Measurements from ENCODE around the gene ITPKC.
A peak's percentile ranks its signal among the peaks of the same experiment; 100 is the strongest.

ITPKC gene

DNA sequence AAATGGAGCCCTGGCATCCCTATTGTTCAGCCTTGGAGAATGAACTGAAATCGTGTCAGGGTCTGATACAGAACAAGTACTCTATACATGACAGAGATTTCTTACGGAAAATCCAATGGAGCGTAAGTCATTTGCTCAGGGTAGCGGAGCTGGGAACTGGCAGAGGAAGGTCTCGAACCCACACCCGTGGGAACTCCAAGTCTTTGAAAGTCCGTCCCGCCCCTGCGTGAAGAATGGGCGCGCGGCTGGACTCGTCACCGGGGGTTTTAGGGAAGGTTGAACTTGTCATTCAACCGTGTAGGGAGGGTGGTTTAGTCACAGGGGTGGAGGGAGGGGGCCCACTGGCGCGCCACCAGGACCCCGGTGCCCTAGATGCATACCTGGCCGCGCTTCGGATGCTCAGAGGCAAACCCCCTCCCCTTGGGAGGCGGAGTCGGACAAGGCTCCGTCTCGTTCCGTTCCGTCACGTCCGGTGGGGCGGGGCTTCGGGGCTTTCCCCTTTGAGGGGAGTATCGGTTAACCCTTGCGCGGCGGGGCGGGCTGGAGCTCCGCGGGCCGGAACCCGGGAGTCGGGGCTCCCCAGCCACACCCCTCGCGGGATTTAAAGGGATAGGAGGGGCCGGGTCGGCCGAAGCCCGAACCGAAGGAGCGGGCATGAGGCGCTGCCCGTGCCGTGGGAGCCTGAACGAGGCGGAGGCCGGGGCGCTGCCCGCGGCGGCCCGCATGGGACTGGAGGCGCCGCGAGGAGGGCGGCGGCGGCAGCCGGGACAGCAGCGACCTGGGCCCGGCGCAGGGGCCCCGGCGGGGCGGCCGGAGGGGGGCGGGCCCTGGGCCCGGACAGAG, at the start of gene ITPKC, which contains the start of gene COQ8B:
ITPKC (plus strand) TSS at position 631 of the 843 bp plus-strand sequence; CDS start at position 655, 24 bp downstream.
COQ8B (minus strand) TSS at position 405 of the 843 bp plus-strand sequence. CDS start 2,254 bp downstream, outside the sequence.
- peak; percentile 98 for DNase-seq

- DNase-seq, result no peak
These were observed 49.3 kb upstream of the ITPKC start for GRCh38 chr19:40667602-40668001.

- DNase-seq, result no peak
These were observed 47.8 kb upstream of the ITPKC start for GRCh38 chr19:40668991-40669614.

- DNase-seq, result no peak
These were observed 45.5 kb upstream of the ITPKC start for GRCh38 chr19:40671404-40671803.

- DNase-seq, result no peak
These were observed 44.9 kb upstream of the ITPKC start for GRCh38 chr19:40672038-40672437.

GRCh38 chr19:40672573-40673299, 44.2 kb upstream of the ITPKC start:
- DNase-seq, result no peak

DNA sequence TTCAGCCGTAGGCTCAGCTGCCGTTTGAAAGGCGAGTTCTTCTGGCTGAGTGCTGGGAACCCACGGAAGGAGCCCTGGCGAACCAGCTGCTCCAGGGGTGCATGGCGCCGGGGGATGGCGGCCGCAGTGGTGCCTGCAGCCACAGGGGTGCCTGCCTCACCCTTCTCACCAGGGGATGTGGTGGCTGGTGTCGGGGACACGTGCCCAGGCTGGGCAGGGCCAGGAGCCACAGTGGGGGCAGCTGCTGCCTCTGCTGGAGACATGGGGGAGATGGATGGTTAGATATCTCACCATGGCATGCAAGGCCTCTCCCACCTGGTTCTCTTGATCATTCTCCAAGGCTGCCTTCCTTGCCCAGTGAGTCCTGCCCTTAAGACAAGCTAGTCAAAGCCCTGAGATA, 43.5 kb upstream of the ITPKC start:
- DNase-seq, result peak; percentile 48

- peak; percentile 71 for DNase-seq
These were observed 42.6 kb upstream of the ITPKC start for GRCh38 chr19:40674291-40674690.

DNA sequence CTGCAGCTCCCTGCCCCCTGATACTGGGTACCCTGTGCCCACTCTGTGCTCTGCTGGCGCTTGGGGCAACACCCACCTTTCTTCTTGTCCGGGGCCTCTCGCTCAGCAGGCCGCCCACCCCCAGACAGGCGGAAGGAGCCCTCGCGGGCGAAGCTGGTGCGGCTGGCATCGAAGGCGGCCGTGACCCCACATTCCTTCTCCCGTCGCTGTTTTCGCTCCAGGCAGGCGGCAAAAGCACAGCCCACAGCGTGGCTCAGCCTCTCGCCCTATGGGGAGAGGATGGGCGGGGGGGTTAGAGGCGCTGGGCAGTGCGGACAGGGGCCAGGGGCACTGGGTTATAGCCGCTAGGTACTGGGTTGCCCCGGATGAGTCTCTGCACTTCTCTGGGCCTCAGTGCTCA, 39.8 kb upstream of the ITPKC start:
- DNase-seq, result no peak

- DNase-seq, result no peak
These were observed 35.9 kb upstream of the ITPKC start for GRCh38 chr19:40681039-40681438.

DNA sequence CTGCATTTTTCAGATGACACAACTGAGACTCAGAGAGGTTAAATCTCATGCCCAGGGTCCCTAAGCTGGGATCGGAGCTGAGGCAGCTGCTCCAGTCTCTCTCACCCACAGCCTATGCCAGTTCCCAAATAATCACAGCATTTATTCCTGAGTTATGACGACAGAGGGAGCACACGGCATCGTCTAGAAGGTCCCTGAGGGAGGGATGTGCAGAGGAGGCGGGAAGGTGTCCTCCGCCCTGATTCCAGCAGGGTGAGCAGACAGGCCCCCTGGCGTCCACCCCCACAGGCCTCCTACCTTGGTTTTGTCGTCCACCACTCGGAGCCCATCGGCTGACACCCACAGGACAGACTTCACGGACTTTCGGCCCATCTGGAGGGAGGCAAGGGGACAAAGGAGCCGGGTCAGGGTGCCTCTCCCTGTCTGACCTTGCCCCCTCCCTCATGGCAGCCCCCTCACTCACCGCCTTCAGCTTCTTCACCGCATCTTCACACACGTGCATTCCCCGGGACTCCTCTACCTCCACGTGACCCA, 34.4 kb upstream of the ITPKC start:
- DNase-seq, result no peak

GRCh38 chr19:40683437-40683836, 33.5 kb upstream of the ITPKC start:
- no peak for DNase-seq

DNA sequence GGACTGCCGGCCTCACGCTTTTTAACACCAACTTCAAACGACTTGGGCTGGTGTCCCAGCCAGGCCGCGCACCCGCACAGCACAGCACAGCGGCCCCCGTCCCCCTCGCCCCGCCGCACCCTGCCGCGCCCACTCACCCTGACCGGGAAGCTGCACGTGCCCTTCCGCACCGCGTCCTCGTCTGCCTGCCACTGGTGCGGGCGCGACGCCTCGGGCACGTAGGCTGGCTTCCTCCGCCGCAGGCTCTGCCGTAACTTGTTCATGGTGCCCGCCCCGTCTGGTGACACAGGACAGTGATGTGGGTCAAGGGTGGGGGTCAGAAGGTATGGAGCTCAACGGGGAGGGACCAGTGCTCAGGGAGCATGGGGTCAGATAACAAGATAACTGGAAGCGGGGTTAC, 32.6 kb upstream of the ITPKC start:
- no peak for DNase-seq

GRCh38 chr19:40685016-40685526, 31.8 kb upstream of the ITPKC start:
- DNase-seq, result no peak

GRCh38 chr19:40685563-40685962, 31.3 kb upstream of the ITPKC start:
- DNase-seq, result peak; percentile 87

- no peak for DNase-seq
These were observed 29.9 kb upstream of the ITPKC start for GRCh38 chr19:40686882-40687524.

- DNase-seq, result peak; percentile 86
These were observed 29.3 kb upstream of the ITPKC start for GRCh38 chr19:40687525-40688016.

GRCh38 chr19:40688309-40688708, 28.6 kb upstream of the ITPKC start:
- DNase-seq, result no peak

- no peak for DNase-seq
These were observed 27.9 kb upstream of the ITPKC start for GRCh38 chr19:40688987-40689338.

DNA sequence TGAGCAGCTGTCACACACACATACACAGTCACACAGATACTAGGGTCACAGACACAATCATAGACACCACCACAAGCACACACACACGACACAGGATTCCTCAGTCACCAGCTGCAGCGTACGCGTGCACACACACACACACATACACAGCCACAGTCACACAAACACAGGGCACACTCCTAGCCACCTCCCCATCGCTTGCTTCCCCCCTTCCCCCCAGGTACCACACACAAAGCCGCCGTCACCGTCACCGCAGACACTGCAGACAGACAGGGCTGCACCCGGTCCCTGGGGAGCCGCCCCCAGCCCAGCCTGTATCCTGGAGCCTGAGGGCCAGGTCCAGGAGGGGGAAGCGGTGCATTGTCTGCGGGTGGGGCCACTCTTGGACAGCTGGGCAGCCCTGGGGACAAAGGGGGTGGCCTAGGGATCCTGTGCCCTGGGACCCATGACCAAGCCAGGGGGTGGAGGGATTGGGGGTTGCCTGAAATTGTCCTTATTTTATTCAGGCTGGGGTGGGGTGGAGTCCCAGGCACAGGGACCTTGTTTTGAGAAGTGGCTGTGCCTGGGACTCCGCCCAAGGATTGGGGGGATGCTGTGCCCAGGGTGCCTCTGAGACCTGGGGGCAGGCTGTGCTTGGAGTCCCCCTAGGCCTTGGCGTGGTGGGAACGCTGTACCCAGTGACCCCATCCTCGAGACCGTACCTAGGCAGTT, 27.4 kb upstream of the ITPKC start:
- no peak for DNase-seq

DNA sequence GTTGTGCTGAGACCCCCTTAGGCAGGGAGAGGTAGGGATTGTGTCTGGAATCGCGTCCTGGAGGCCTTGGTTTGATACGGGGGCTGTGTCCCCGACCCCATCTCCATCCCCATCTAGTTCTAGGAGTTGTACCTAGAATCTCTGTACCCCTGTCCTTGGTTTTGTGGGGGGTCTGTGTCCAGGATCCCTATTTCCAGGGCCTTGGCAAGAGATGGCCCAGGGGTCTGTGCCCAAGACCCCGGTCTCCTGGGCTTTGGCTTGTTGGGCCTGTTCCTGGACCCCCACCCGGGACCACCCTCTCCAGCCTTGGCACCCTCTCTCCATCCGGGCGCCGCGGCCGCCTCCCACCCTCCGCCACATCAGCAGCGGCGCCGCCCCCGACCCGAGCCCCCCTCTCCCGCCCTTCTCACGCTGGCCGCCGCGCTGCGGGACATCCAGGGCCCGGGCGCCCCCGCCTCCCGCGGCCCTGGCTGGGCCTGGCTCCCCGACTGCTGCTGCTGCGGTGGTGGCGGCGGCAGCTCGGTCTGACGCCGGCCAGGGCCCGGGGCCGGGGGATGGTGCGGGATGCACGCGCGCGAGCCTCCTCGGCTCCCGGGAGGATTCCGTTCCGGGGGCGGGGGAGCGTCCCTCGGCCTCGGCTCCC, 26.7 kb upstream of the ITPKC start, which contains the start of gene NUMBL:
NUMBL (minus strand) TSS at position 602 of the 643 bp plus-strand sequence; CDS start at position 434, 168 bp downstream.
- DNase-seq, result no peak
